NT2/D1 (cell line): Measurements from ENCODE around the gene ATG10.

ENCODE experiments used
- DNase-seq: peaks from one replicate; pipeline ENCODE4 v3.0.0-alpha.2; 2011; ENCODE audit warnings: low read depth, low spot score
- H3K27me3 ChIP-seq: 2 replicates; pipeline ENCODE4 v1.6.0; 2011; ENCODE audit warnings: mild to moderate bottlenecking; ENCODE audit not compliant: insufficient read length, insufficient read depth
- H3K36me3 ChIP-seq: 2 replicates; pipeline ENCODE4 v1.6.1; 2011; ENCODE audit warnings: mild to moderate bottlenecking, low read length, mixed read lengths; ENCODE audit not compliant: insufficient read depth, insufficient read length
- H3K4me1 ChIP-seq: 2 replicates; pipeline ENCODE4 v1.5.1; 2011; ENCODE audit not compliant: insufficient read depth, insufficient read length
- H3K4me3 ChIP-seq: 2 replicates; pipeline ENCODE4 v1.5.1; 2011; ENCODE audit warnings: low read depth; ENCODE audit not compliant: insufficient read length
- H3K9ac ChIP-seq: 2 replicates; pipeline ENCODE4 v1.6.0; 2011; ENCODE audit warnings: low read depth; ENCODE audit not compliant: insufficient read length
- H3K9me3 ChIP-seq: 2 replicates; pipeline ENCODE4 v1.5.1; 2011; ENCODE audit warnings: mild to moderate bottlenecking, low read length; ENCODE audit not compliant: insufficient read depth
- SUZ12 ChIP-seq: IDR thresholded peaks from 2 replicates; pipeline ENCODE4 v1.6.1; 2011; ENCODE audit not compliant: insufficient read length, insufficient read depth; ENCODE audit errors: extremely low read depth
- YY1 ChIP-seq: IDR thresholded peaks from 2 replicates; pipeline ENCODE4 v1.6.1; 2011; ENCODE audit not compliant: insufficient read length, insufficient read depth
- ZNF274 ChIP-seq: IDR thresholded peaks from 2 replicates; pipeline ENCODE4 v1.6.1; 2011; ENCODE audit warnings: mild to moderate bottlenecking, low read depth, low read length

ATG10 gene

DNA sequence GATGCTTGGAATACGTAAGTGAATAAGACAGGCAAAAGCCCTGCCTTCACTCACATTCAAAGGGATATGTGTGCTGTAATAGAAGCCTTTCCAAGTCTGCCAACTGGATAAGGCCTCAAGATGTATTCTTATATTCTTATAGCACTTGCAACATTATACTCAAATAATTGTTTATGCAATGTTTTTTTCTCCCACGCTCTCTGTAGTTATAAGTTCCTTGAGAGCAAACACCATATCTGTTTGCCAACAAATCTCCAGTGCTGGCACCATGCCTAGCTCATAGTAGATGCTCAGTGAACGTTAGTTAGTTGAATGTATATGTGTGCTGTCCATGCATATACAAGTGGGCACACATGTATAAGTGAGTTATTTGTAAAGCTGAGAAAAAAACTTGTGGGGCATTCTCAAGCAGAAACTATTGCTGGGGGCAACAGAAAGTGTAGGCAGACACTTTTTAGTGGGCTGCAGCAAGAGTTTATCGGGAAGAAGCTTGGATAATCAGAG is 181.2 kb downstream of the ATG10 start:
- H3K36me3 ChIP-seq = no peaks in the 10 kb centered on the region
- no peaks in the 10 kb centered on the region for H3K27me3 ChIP-seq
- no peak overlapping the region for H3K4me3 ChIP-seq
- no peak for DNase-seq
- no peak overlapping the region for H3K9ac ChIP-seq
- H3K9me3 ChIP-seq = no peaks in the 10 kb centered on the region
- H3K4me1 ChIP-seq = no peaks in the 10 kb centered on the region
- TF ChIP-seq ZNF274 (no peak), YY1 (no peak), SUZ12 (no peak)

DNA sequence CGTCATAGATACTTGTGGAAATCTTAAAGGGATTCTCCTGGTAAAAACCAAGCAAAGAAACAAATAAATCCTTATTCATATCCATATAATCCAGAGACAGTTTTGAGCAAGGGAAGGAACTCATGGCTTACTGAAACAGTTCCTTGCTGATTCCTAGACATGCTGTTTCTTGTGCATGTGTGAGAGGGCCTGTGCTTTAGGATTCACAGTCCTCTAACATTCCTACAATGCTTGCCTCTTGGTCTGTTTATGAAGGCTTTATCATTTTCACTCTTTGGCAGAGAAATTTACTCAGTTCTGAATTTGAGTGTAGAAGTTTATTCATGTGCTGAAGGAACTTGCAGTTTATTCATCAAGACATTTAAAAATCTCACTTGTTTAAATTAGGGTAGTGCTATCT is 183.0 kb downstream of the ATG10 start:
- TF ChIP-seq ZNF274 = no peak
- TF ChIP-seq YY1 = no peak
- no peak for TF ChIP-seq SUZ12
- DNase-seq = no peak
- no peaks in the 10 kb centered on the region for H3K4me1 ChIP-seq
- H3K4me3 ChIP-seq = no peak overlapping the region
- no peak overlapping the region for H3K9ac ChIP-seq
- H3K9me3 ChIP-seq = no peaks in the 10 kb centered on the region
- H3K36me3 ChIP-seq = no peaks in the 10 kb centered on the region
- H3K27me3 ChIP-seq = no peaks in the 10 kb centered on the region

DNA sequence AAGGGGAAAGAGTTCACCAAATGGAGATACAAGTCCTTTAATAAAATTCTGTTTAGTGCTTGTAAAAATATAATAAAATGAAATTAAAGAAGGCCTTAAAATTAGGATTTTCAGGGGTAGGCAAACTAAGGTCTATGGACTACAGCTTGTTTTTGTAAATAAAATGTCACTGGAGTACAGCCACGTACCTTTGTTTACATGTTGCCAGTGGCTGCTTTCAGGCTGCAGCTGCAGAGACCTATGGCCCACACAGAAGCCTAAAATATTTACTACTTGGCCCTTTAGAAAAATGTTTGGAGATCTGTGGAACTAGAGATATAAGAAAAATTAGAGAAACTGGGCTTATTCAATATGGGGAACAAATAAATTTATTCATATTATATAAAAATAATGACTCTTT is 183.5 kb downstream of the ATG10 start:
- H3K4me1 ChIP-seq = no peaks in the 10 kb centered on the region
- H3K4me3 ChIP-seq = no peak overlapping the region
- no peaks in the 10 kb centered on the region for H3K36me3 ChIP-seq
- no peaks in the 10 kb centered on the region for H3K9me3 ChIP-seq
- no peaks in the 10 kb centered on the region for H3K27me3 ChIP-seq
- TF ChIP-seq ZNF274 (no peak), SUZ12 (no peak), YY1 (no peak)
- no peak for DNase-seq
- no peak overlapping the region for H3K9ac ChIP-seq

- H3K27me3 ChIP-seq = no peaks in the 10 kb centered on the region
- H3K9me3 ChIP-seq = no peaks in the 10 kb centered on the region
- TF ChIP-seq YY1 (no peak), ZNF274 (no peak), SUZ12 (no peak)
- H3K4me3 ChIP-seq = no peak overlapping the region
- H3K36me3 ChIP-seq = no peaks in the 10 kb centered on the region
- no peak for DNase-seq
- no peaks in the 10 kb centered on the region for H3K4me1 ChIP-seq
- H3K9ac ChIP-seq = no peak overlapping the region
Observed at GRCh38 chr5:82156874-82157273, 185.1 kb downstream of the ATG10 start.

DNA sequence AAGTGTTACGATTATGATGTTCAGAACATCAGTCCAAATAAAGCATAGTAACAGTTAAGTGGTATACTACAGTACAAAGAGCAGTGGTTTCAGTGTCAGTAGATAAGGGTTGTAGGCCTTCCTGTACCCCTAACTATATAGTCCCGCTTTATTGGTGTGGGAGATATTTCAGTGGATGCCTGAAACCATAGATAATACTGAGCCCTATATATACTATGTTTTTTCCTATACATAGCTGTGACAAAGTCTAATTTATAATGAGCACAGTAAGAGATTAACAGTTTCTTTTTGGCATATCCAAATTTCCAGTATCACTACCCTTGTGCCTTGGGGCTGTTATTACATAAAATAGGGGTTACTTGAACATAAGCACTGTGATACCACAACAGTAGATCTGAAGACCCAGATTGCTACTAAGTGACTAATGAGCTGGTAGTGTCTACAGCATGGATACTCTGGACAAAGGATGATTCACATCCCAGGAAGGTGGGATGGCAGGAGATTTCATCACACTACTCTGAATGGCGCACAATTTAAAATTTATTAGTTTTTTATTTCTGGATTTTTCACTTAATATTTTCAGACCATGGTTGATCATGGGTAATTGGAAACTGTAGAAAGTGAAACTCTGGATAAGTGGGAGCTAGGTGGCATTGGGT is 187.1 kb downstream of the ATG10 start:
- H3K9ac ChIP-seq = no peak overlapping the region
- no peak overlapping the region for H3K4me3 ChIP-seq
- TF ChIP-seq ZNF274 (no peak), SUZ12 (no peak), YY1 (no peak)
- no peaks in the 10 kb centered on the region for H3K4me1 ChIP-seq
- no peaks in the 10 kb centered on the region for H3K27me3 ChIP-seq
- H3K9me3 ChIP-seq = no peaks in the 10 kb centered on the region
- H3K36me3 ChIP-seq = no peaks in the 10 kb centered on the region
- DNase-seq = no peak

DNA sequence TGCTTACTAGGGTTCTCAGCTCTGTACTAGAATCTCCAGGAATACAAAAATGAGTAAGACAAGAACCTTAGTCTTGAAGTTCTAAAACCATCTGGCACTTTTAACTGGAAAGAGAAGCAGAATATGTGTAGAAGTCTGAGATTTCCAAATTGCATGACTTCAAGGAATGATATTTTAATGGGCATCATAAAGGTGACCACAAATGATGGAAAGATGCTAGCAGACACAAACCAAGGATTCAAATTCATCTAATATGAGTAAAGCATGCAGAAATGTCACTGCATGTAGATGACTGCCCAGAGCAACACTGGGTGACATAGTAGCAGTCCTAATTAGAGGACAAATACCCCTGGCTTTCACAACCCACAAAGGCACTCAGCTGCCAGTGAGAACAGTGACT is 189.1 kb downstream of the ATG10 start:
- H3K4me3 ChIP-seq = no peak overlapping the region

GRCh38 chr5:82162573-82162972 is 190.8 kb downstream of the ATG10 start:
- no peak overlapping the region for H3K9ac ChIP-seq
- H3K36me3 ChIP-seq = no peaks in the 10 kb centered on the region
- H3K27me3 ChIP-seq = no peaks in the 10 kb centered on the region
- H3K4me1 ChIP-seq = no peaks in the 10 kb centered on the region
- no peak overlapping the region for H3K4me3 ChIP-seq
- no peaks in the 10 kb centered on the region for H3K9me3 ChIP-seq
- TF ChIP-seq SUZ12 = no peak
- no peak for TF ChIP-seq YY1
- TF ChIP-seq ZNF274 = no peak
- DNase-seq = no peak

More for the DNA sequence above, 189.1 kb downstream of the ATG10 start:
- Histone ChIP-seq H3K4me1 (no peaks in the 10 kb centered on the region), H3K36me3 (no peaks in the 10 kb centered on the region), H3K27me3 (no peaks in the 10 kb centered on the region), H3K9ac (no peak overlapping the region), H3K9me3 (no peaks in the 10 kb centered on the region)
- TF ChIP-seq SUZ12 = no peak
- TF ChIP-seq YY1 = no peak
- no peak for TF ChIP-seq ZNF274
- DNase-seq = no peak
